HG03135 (cell line): Measurements from ENCODE around the gene TNIP1.

Experiments used
- ATAC-seq: cut with Tn5 transposase; IDR thresholded peaks from one replicate; pipeline ENCODE4 v1.9.1; 2021; ENCODE audit warnings: mild to moderate bottlenecking, moderate library complexity; ENCODE audit not compliant: unreplicated experiment

The TNIP1 gene

DNA sequence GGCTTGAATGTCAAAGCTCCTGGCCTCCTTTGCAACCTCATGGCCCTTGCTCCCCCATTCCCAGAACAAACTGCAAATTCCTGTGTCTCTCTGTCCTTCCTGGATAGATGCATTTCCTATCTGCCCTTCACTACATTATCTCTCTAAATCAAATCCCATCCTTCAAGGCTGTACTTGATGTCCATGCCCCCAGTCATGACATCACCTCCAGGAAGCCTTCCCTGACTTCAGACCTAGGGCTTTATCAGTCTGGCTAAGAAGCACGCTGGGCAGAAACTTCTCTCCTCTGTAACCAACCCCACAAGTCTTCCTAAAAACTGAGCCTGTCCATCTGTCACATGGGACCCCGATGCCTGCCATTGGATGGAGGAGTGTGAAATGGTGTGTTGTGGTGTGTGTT is 25.7 kb upstream of the TNIP1 start:
- ATAC-seq: no peak

GRCh38 chr5:151106043-151106442 is 25.2 kb upstream of the TNIP1 start:
- no peak for ATAC-seq

GRCh38 chr5:151105561-151105960 is 24.7 kb upstream of the TNIP1 start:
- no peak for ATAC-seq

GRCh38 chr5:151104795-151105194 is 24.0 kb upstream of the TNIP1 start:
- ATAC-seq: no peak

DNA sequence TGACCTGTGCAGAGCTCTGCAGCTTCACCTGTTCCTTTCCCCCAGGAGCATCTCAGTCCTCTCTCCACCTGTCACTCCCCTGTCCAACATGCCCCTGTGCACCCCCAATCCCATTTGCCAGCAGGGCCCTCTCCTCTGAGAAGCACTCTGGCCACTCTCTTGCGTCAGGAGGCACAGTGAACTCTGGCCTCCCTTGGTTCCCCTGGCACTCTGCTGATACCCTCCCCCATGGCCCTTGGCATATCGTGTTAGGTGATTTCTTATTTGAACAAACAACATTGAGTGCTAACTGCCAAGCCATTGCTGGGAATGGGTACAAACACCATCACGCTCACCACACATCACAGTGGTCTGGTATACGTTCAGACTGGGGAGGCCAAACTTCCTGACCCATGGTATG is 20.9 kb upstream of the TNIP1 start:
- ATAC-seq: no peak

- no peak for ATAC-seq
Observed at GRCh38 chr5:151101151-151101550, 20.3 kb upstream of the TNIP1 start.

- ATAC-seq: no peak
Observed at GRCh38 chr5:151100681-151101080, 19.8 kb upstream of the TNIP1 start.

DNA sequence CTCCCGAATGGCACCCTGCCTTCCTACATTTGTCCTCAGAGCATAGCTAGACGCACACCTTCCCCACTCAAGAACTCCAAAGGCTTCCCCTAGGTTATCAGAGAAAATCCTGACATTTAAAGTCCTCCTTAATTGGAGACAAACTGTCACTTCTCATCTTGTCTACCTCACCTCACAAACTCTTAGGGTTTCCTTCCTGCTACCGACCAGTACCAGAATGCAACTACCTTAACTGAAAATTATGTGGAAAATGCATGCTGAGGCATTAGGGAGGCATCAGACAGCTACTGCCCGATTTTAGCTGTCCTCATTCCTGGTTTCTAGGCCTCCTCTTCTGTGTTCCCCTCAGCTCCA is 17.9 kb upstream of the TNIP1 start:
- no peak for ATAC-seq

- ATAC-seq: peak; percentile 31
Observed at GRCh38 chr5:151097820-151098767, 17.3 kb upstream of the TNIP1 start.

GRCh38 chr5:151097061-151097460 is 16.2 kb upstream of the TNIP1 start:
- ATAC-seq: no peak

DNA sequence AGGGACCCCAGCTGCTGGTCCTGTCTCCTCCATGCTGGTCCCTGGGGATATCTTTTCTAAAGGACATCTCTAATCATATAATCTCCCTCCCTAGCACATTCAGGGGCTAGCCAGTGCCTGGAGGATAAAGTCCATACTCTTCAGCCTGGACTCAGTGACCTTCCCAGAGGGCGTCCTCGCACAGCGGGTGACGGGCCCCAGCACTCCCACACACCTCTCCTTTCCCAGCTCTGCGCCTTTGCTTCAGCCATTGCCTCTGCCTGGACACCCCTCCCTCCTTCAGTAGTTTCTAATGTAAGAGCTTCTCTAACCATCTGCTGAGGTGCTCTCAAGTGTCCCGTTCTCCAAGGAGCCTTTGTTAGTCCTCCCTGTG is 15.2 kb upstream of the TNIP1 start:
- ATAC-seq: no peak

DNA sequence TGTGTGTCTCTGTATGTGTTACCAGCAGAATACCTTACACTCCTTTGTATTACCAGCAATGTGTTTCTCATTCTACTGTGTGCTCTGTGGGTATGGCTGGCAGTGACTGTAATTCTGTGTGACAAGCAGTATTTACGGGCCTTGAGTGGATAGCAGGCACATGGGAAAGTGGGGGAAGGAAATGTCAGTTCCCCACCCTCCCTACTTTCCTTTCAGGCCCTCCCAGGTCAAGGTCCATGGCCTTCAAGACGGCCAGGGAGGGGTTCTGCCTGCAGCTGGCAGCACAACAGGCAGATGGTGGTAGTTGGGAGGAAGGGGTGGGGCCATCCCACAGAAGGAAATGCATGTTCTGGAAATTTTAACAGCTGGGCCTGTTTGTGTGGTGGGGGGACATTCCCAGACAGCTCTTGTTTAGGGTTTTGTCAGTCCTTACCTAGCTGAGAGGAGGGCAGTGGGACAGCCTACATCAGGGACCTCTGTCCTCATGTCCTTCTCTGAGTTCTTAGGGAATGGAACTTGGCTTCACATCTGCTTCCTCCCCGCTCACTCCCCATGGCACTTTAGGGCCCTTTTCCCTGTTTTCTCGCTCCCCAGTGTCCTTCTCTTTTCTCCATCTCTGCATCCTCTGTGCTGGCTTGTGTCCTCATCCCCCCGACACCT is 14.6 kb upstream of the TNIP1 start:
- ATAC-seq: no peak

DNA sequence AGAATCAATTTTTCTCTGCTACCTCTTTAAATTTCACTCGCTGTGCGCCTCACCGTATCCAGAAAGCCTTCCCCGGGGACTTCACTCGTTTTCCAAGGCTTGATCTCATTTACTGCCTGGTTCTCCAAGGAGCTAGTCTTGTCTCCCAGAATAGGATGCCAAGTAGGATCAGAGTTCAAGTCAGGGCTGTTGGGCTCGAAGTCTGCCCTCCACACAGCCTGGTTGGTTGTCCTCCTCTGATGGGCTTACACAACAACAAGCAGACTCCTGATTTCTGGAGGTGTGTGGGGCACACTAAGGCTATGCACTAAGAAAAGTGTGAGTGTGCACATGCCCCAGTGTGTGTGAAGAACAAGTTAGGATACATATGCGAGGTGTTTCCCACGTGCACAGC is 14.0 kb upstream of the TNIP1 start:
- no peak for ATAC-seq

DNA sequence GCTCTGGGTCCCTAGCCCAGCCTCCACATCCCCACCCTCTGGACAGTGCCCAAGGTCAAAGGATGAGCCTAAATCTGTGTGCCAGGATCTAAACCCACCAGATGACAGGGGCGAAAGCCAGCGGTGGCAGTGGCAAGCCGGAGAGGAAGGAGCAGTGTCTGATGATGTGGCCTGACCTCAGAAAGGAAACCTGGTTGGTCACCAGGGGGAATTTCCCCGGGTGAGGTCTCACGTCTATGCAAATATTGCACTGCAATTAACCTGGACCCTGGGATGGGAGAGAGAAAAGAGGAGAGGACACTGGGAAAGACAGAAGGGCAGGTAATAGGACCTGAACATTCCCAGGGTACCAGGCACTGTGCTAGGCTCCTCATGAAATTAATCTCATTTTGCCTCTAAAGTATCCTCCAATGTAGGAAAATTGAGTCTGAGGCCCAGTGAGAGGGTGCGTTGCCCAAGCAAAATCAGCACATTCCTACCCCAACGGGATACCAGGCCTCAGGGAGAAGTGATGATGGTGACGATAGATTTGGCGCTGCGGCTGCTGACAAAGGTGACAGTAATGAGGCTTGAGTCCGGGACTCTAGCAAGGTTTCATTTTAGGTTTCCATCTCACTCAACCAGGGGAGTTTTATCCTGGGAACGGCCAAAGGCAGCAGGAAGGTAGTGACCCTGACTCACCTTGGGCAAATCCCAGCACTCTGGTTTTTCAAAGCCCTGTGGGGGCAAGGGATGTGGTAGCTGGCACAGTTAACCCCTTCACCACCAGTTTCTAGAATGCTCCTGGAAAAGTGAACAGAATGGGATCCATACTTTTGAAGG is 13.4 kb upstream of the TNIP1 start:
- ATAC-seq: peak; percentile 66

- no peak for ATAC-seq
Observed at GRCh38 chr5:151093476-151093889, 12.6 kb upstream of the TNIP1 start.

DNA sequence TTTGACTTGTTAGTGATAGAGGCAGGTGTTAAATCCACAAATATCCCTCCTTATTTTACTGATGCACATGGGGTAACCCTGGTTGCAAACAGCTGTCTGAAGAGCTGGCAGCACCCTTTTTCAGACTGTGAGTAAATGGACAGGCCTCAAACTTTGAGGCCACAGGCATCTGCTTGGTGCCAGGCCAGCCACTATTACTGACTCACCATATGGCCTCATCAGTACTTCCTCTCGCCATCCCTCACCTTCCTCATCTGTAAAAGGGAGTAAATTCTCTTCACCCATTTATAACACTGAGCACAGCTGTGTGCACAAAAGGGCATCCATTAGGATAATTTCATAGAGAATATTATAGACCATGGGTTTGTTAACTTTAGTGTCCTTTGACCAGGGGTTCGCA is 11.9 kb upstream of the TNIP1 start:
- ATAC-seq: no peak

- no peak for ATAC-seq
Observed at GRCh38 chr5:151089726-151090125, 8.9 kb upstream of the TNIP1 start.

GRCh38 chr5:151088986-151089385 is 8.2 kb upstream of the TNIP1 start:
- no peak for ATAC-seq

GRCh38 chr5:151087486-151087885 is 6.7 kb upstream of the TNIP1 start:
- no peak for ATAC-seq

- peak; percentile 68 for ATAC-seq
Observed at GRCh38 chr5:151086905-151087360, 6.1 kb upstream of the TNIP1 start.

- no peak for ATAC-seq
Observed at GRCh38 chr5:151086192-151086869, 5.5 kb upstream of the TNIP1 start.
